Activated B cell treated with CpG ODN at 0.5 μM for 24 hours (primary cell): ENCODE results near the gene TMCC2. TPM values are rescaled to one million over a fixed set of nuclear protein-coding genes. Genes with fewer than 3 reads are reported as not detected.

Source experiments
- ATAC-seq: fragments of 200-7000 bp; cut with Tn5 transposase; one replicate; pipeline ENCODE4 v1.10.0; 2021; ENCODE audit warnings: low read depth, mild to moderate bottlenecking, moderate library complexity
- CTCF ChIA-PET: fragments of 350-600 bp; sonication (Branson Sonifier 250); formaldehyde crosslinking; loops from one replicate; lab custom pipeline; 2021; ENCODE audit warnings: antibody characterized with exemption; lab: Charles Lee
- POLR2A ChIA-PET: fragments of 350-600 bp; sonication (Branson Sonifier 250); formaldehyde crosslinking; loops from one replicate; lab custom pipeline; 2021; ENCODE audit warnings: antibody characterized with exemption; lab: Charles Lee
- DNase-seq: peaks from one replicate; pipeline ENCODE4 v3.0.0; 2022
- H3K27ac Mint-ChIP-seq: one replicate; pipeline ENCODE4 v1.8.0; 2020; ENCODE audit warnings: mixed read lengths
- H3K27me3 Mint-ChIP-seq: one replicate; pipeline ENCODE4 v1.8.0; 2021; ENCODE audit warnings: mixed read lengths
- H3K36me3 Mint-ChIP-seq: one replicate; pipeline ENCODE4 v1.8.0; 2021; ENCODE audit warnings: low read depth, mixed read lengths
- H3K4me1 Mint-ChIP-seq: one replicate; pipeline ENCODE4 v1.8.0; 2021; ENCODE audit warnings: mixed read lengths
- H3K4me3 Mint-ChIP-seq: one replicate; pipeline ENCODE4 v1.8.0; 2020; ENCODE audit warnings: mild to moderate bottlenecking, mixed read lengths
- H3K9me3 Mint-ChIP-seq: one replicate; pipeline ENCODE4 v1.8.0; 2020; ENCODE audit warnings: mixed read lengths
- intact Hi-C: fragments of 100-400 bp; cut with micrococcal nuclease; formaldehyde crosslinking; loops from one replicate; pipeline ENCODE4 v1.15.1; 2024
- total RNA-seq: library from RNA; stranded (reverse); gene quantifications from 2 replicates; pipeline ENCODE4 v1.2.3, GENCODE V29; 2022
- TF ChIP-seq, protein P1 (sequence below): fragments of 200-600 bp; IDR thresholded peaks from one replicate; pipeline ENCODE4 v1.8.0; 2022; ENCODE audit warnings: antibody characterized with exemption, mild to moderate bottlenecking

TMCC2 gene
- total RNA-seq, 1 donor from 2014 or later, result 1.2 TPM

DNA sequence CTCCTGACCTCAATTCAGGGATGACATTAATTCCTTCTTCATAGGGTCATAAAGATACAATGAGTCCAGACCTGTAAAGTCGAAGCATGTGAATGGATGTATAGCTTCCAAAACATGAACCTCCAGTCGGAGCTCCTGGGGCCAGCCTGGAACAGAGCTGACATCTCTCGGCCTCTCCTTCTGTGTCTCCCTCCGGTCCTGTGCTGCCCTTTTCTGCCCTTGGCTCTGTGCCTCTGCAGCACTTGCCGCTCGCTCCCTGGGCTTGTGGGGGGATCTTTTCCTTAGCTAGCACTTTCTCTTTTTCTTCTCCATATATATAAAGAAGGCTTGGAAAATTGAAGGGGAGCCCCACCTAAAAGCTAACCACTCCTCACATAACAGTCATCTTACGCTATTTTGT is 42.5 kb downstream of the TMCC2 start:
- no peak for ATAC-seq
- CTCF ChIA-PET, result interaction anchor here (1.0 to 10.1 kb wide), 7 partner anchors 14 to 254 kb away, joined by 4 to 585 read pairs (median 11); partner anchors contain the start of gene NUAK2
- no peaks in the 10 kb centered on the region for H3K27me3 Mint-ChIP-seq
- intact Hi-C loops, result no loop called here
- H3K4me1 Mint-ChIP-seq, result peaks cover 25% of the 10 kb centered on the region
- no peak overlapping the region for H3K4me3 Mint-ChIP-seq
- no peaks in the 10 kb centered on the region for H3K9me3 Mint-ChIP-seq
- no peak overlapping the region for H3K27ac Mint-ChIP-seq
- H3K36me3 Mint-ChIP-seq, result no peaks in the 10 kb centered on the region
- no peak for DNase-seq
- POLR2A ChIA-PET, result interaction anchor here (0.9 to 35.7 kb wide), 2 partner anchors 45 to 69 kb away, joined by 3 to 1622 read pairs; partner anchors contain the start of gene NUAK2
- TF ChIP-seq, protein P1, sequence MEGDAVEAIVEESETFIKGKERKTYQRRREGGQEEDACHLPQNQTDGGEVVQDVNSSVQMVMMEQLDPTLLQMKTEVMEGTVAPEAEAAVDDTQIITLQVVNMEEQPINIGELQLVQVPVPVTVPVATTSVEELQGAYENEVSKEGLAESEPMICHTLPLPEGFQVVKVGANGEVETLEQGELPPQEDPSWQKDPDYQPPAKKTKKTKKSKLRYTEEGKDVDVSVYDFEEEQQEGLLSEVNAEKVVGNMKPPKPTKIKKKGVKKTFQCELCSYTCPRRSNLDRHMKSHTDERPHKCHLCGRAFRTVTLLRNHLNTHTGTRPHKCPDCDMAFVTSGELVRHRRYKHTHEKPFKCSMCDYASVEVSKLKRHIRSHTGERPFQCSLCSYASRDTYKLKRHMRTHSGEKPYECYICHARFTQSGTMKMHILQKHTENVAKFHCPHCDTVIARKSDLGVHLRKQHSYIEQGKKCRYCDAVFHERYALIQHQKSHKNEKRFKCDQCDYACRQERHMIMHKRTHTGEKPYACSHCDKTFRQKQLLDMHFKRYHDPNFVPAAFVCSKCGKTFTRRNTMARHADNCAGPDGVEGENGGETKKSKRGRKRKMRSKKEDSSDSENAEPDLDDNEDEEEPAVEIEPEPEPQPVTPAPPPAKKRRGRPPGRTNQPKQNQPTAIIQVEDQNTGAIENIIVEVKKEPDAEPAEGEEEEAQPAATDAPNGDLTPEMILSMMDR, result no peak

DNA sequence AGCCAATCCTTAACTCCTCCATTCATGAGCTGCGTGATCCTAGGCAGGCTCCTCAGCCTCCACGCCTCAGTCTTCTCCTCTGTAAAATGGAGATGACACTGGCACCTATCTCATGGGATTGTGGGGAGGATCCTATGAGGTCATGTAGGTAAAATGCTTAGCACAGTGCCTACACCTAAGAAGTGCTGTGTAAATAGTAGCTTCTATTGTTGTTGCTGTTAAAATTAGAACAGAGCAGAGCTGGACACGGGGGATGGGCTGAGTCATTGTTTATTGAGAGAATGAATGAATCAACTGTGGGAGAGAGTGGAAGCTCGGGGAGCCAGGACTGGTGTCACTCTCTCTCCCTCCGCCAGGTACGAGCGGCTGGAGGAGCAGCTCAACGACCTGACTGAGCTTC is 43.0 kb downstream of the TMCC2 start:
- H3K27me3 Mint-ChIP-seq, result no peaks in the 10 kb centered on the region
- H3K36me3 Mint-ChIP-seq, result no peaks in the 10 kb centered on the region
- no peaks in the 10 kb centered on the region for H3K9me3 Mint-ChIP-seq
- ATAC-seq (no peak), DNase-seq (no peak)
- no peak overlapping the region for H3K27ac Mint-ChIP-seq
- peaks cover 29% of the 10 kb centered on the region for H3K4me1 Mint-ChIP-seq
- ChIA-PET CTCF (interaction anchor here (1.0 to 10.5 kb wide), 8 partner anchors 14 to 254 kb away, joined by 4 to 585 read pairs (median 34); partner anchors contain the start of genes KLHDC8A and NUAK2), POLR2A (interaction anchor here (0.9 to 35.7 kb wide), 2 partner anchors 44 to 68 kb away, joined by 3 to 1622 read pairs; partner anchors contain the start of gene NUAK2)
- H3K4me3 Mint-ChIP-seq, result no peak overlapping the region
- TF ChIP-seq, protein P1, result no peak
- intact Hi-C loops, result no loop called here

DNA sequence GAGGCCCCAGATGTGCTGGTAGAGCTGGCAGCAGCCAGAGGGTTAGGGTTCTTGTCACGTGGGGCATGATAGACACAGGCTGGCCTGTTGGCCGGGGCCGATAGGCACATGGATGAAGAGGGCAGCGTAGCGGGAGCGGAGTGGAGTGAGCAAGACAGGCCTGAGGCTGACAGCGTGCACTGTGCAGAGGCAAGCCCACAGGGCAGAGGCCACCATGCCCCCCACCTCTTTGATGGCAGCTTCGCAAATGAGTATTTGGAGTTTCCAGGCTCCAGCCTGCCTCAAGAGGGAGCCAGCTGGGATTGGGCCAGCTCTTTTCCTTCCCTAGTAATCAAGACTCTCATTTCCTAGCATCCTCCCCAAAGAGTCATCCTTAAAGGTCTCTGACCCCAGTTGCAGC is 43.5 kb downstream of the TMCC2 start:
- Mint-ChIP-seq H3K4me1 (peaks cover 35% of the 10 kb centered on the region), H3K27me3 (no peaks in the 10 kb centered on the region), H3K9me3 (no peaks in the 10 kb centered on the region), H3K36me3 (no peaks in the 10 kb centered on the region), H3K27ac (no peak overlapping the region), H3K4me3 (no peak overlapping the region)
- CTCF ChIA-PET, result interaction anchor here (1.0 to 10.5 kb wide), 9 partner anchors 15 to 253 kb away, joined by 4 to 585 read pairs (median 12); partner anchors contain the start of genes KLHDC8A and NUAK2
- POLR2A ChIA-PET, result interaction anchor here (0.9 to 35.7 kb wide), 2 partner anchors 44 to 68 kb away, joined by 3 to 1622 read pairs; partner anchors contain the start of gene NUAK2
- TF ChIP-seq, protein P1, result no peak
- ATAC-seq, result no peak
- no peak for DNase-seq
- intact Hi-C loops, result no loop called here

DNA sequence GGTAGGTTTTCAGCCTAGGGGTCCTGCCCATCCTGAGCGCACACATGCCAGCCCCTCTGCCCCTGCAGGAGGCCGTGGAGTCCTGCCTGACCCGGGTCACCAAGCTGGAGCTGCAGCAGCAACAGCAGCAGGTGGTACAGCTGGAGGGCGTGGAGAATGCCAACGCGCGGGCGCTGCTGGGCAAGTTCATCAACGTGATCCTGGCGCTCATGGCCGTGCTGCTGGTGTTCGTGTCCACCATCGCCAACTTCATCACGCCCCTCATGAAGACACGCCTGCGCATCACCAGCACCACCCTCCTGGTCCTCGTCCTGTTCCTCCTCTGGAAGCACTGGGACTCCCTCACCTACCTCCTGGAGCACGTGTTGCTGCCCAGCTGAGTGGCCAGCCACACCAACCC is 44.0 kb downstream of the TMCC2 start:
- ATAC-seq (no peak), DNase-seq (no peak)
- intact Hi-C loops, result no loop called here
- TF ChIP-seq, protein P1, result no peak
- H3K9me3 Mint-ChIP-seq, result no peaks in the 10 kb centered on the region
- peaks cover 39% of the 10 kb centered on the region for H3K4me1 Mint-ChIP-seq
- POLR2A ChIA-PET, result interaction anchor here (0.6 to 35.7 kb wide), 2 partner anchors 43 to 61 kb away, joined by 4 to 1622 read pairs; partner anchors contain the start of gene NUAK2
- CTCF ChIA-PET, result interaction anchor here (0.7 to 10.5 kb wide), 9 partner anchors 14 to 790 kb away, joined by 3 to 585 read pairs (median 12); partner anchors contain the start of genes KLHDC8A and NUAK2
- H3K27me3 Mint-ChIP-seq, result no peaks in the 10 kb centered on the region
- H3K36me3 Mint-ChIP-seq, result no peaks in the 10 kb centered on the region
- no peak overlapping the region for H3K27ac Mint-ChIP-seq
- H3K4me3 Mint-ChIP-seq, result no peak overlapping the region

DNA sequence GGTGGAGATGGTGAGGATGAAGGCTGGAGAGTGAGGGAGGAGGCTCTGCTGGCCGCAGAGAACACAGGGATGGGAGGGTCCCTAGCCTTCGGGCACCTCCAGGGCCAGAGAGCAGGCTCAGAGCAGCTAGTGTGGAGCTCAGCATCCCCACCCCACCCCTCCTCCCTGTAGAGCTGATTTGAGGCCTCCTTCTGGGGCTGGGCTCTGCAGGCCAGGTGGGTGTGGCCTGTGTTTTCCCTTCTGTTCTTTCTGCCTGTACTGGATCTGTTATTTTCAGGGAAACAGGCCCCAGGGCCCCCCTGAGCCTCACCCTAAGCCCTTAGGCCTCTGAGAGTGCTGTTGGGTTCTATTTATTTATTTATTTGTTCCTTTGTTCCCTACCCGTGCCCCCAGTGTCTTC is 44.8 kb downstream of the TMCC2 start:
- Mint-ChIP-seq H3K4me3 (no peak overlapping the region), H3K4me1 (peaks cover 44% of the 10 kb centered on the region), H3K9me3 (no peaks in the 10 kb centered on the region), H3K36me3 (no peaks in the 10 kb centered on the region), H3K27me3 (no peaks in the 10 kb centered on the region), H3K27ac (no peak overlapping the region)
- ATAC-seq, result no peak
- TF ChIP-seq, protein P1, result no peak
- intact Hi-C loops, result no loop called here
- DNase-seq, result no peak
- ChIA-PET CTCF (interaction anchor here (0.7 to 10.5 kb wide), 13 partner anchors 14 to 789 kb away, joined by 3 to 585 read pairs (median 18); partner anchors contain the start of genes KLHDC8A and NUAK2), POLR2A (interaction anchor here (0.6 to 35.7 kb wide), 2 partner anchors 43 to 61 kb away, joined by 4 to 1622 read pairs; partner anchors contain the start of gene NUAK2)
